OCI-LY3 (cell line): ENCODE data around the gene PDLIM5.

Experiments
- EZH2phosphoT487 ChIP-seq: fragments of 200-600 bp; shearing (Covaris generic); IDR thresholded peaks from 2 replicates; pipeline ENCODE4 v1.6.1; 2018; ENCODE audit warnings: antibody characterized with exemption, mixed run types, low read depth
- TF ChIP-seq, protein P1 (sequence below): fragments of 200-600, 300-600 bp; sonication (generic); IDR thresholded peaks from 2 replicates; pipeline ENCODE4 v1.5.1; 2014; ENCODE audit warnings: antibody characterized with exemption, low read length, low read depth

DNA sequence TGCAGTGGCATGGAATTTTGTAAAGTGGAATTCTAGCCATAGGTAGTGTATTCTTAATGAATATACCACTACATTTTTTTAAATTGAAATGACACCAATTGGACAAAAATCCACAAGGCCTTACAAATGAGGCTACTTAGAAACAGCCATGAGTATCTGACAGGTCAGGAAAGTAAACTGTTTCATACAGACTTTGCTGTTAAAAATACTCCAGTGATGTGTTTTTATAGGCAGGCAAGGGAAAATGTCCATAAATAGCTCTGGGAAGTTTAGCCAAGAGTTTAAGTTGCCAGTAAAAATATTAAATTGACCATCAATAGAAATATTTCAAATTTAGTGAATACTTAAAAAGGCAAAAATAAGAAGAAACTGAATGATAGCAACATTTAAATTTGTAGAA is 41.8 kb upstream of the PDLIM5 start:
- TF ChIP-seq, protein P1, sequence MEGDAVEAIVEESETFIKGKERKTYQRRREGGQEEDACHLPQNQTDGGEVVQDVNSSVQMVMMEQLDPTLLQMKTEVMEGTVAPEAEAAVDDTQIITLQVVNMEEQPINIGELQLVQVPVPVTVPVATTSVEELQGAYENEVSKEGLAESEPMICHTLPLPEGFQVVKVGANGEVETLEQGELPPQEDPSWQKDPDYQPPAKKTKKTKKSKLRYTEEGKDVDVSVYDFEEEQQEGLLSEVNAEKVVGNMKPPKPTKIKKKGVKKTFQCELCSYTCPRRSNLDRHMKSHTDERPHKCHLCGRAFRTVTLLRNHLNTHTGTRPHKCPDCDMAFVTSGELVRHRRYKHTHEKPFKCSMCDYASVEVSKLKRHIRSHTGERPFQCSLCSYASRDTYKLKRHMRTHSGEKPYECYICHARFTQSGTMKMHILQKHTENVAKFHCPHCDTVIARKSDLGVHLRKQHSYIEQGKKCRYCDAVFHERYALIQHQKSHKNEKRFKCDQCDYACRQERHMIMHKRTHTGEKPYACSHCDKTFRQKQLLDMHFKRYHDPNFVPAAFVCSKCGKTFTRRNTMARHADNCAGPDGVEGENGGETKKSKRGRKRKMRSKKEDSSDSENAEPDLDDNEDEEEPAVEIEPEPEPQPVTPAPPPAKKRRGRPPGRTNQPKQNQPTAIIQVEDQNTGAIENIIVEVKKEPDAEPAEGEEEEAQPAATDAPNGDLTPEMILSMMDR, result no peak
- TF ChIP-seq EZH2phosphoT487, result no peak
